SK-N-MC (cell line): ENCODE data around the gene ATP10B.

Source experiments
- EZH2 ChIP-seq: fragments of 200-600 bp; sonication (generic); IDR thresholded peaks from one replicate; pipeline ENCODE4 v1.6.1; 2017; ENCODE audit warnings: antibody characterized with exemption
- FOXP2 ChIP-seq: optimal IDR thresholded peaks from 2 replicates; pipeline ENCODE3; 2011; ENCODE audit warnings: mild to moderate bottlenecking, moderate library complexity; ENCODE audit not compliant: insufficient read depth; ENCODE audit errors: extremely low read length, control extremely low read depth
- POLR2AphosphoS5 ChIP-seq: IDR thresholded peaks from 2 replicates; pipeline ENCODE4 v1.6.1; 2012; ENCODE audit warnings: mild to moderate bottlenecking, low read depth, low read length, borderline replicate concordance

DNA sequence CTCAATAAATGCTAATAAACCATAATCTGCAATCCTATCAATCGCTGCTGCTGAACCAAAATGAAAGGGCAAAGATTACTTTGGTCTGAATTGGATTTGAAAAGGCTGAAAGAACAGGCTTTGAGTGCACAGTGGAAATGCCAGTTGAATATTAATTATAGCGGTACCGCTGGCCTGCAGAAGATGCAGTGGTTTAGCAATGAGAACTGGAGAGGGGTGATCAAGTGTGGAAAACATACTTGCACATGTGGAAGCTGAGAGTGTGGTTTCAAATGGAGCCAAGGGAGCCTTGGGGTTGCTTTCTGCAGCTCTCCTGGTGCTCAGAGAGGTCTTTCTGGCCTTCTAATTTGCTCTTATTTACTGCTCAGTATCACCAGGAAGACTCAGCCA, 296.4 kb downstream of the ATP10B start:
- TF ChIP-seq EZH2 (no peak), FOXP2 (no peak), POLR2AphosphoS5 (no peak)
